Umbilical cord (tissue), 2 donors: ENCODE results near the gene NDOR1. TPM values are rescaled to one million over a fixed set of nuclear protein-coding genes. Genes with fewer than 3 reads are reported as not detected.
A peak's percentile ranks its signal among the peaks of the same experiment; 100 is the strongest.

Source experiments
- DNase-seq: peaks from one replicate; pipeline ENCODE4 v3.0.0-alpha.2; 2015; ENCODE audit warnings: low spot score
- total RNA-seq: library from RNA; depleted of rRNA; stranded (reverse); fragments of >200 nt; gene quantifications from one replicate; pipeline ENCODE4 v1.2.3, GENCODE V29; 2014; ENCODE audit warnings: low replicate concordance; ENCODE audit not compliant: insufficient read depth

The NDOR1 gene
- total RNA-seq, 1 donor from 2014 or later, result 0.72 TPM

DNA sequence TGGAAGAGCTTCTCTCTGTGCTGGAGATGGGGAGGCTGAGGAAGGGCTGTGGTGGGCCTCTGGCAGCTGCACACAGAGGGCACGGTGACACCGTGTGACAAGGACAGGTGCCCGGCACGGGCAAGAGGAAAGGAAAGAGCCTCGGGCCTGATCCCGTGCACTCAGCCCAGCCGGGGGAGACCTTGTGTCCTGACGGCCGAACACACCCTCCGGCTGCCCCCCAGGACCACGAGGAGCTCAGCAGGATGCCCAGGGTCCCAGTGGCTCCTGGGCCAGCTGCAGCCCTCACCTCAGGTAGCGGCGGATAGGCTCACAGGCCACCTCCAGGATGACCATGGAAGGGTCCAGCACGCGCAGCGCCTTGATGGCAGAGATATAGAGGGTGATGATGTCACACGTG, 22.7 kb upstream of the NDOR1 start:
- DNase-seq, result no peak

DNA sequence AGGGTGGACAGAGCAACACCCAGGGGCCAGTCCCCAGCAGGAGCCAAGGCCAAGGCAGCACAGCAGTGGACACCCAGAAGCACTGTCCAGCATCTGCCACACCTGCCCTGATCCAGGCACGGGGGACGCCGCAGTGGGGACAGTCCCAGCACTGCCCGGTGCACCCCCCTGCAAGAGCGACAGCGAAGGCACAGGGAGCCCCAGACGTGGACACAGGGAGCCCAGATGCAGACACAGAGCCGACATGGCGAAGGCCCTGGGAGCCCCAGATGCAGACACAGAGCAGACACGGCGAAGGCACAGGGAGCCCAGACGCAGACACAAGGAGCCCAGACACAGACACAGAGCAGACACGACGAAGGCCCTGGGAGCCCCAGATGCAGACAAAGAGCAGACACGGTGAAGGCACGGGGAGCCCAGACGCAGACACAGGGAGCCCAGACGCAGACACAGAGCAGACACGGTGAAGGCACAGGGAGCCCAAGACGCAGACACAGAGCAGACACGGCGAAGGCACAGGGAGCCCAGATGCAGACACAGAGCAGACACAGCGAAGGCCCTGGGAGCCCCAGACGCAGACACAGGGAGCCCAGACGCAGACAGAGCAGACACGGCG, 21.4 kb upstream of the NDOR1 start:
- no peak for DNase-seq

DNA sequence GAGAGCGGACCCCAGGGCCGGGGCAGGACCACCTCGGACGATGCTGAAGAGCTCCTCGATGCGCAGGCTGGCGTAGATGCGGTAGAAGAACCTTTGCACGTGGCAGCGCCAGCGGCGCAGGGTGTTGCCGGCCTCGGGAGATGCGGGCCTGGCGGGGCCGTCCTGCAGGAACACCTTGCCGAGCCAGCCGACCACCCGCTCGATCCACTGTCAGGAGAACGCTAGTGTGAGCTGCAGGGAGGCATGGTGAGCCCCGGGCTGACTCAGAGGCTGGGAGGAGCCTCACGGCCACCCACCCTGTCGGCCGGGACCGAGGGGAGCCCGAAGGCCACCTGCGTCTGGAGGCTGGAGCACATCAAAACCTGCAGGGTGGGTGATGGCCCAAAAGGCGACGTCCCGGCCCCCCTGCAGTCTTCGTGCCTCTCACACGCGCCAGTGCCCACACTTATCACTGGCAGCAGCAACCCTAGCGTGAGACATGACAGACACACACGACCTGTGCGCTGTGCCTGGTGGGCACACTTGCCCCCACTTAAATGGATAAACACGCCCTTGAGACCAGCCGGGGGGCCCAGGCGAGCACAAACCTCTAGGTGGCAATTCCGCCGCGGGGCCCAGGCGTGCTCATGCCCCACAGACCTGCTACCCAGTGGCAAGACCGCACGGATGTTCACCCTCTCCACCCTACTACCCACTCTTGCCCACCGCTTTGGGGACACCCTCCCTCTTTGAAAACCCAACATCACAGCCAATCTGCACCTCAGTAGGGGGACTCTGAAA, 20.4 kb upstream of the NDOR1 start:
- DNase-seq, result no peak

DNA sequence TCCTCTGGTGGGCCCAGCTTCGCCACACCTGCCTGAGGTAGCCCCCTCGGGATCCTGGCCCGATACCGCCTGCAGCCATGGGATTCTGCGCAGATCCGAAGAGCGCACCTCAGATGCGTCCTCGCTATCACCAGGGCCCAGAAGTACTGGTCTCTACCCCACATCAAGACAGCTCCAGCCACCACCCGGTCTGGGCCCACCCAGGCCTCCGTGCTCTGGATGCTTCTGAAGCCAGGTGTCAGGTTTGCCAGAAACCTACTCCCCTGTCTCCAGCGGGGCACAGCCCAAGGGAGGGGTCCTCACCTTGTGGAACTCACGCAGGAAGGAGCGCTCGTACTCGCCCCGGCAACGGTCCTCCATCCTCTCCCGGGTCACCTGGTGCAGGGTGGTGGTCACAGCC, 19.6 kb upstream of the NDOR1 start:
- no peak for DNase-seq

DNA sequence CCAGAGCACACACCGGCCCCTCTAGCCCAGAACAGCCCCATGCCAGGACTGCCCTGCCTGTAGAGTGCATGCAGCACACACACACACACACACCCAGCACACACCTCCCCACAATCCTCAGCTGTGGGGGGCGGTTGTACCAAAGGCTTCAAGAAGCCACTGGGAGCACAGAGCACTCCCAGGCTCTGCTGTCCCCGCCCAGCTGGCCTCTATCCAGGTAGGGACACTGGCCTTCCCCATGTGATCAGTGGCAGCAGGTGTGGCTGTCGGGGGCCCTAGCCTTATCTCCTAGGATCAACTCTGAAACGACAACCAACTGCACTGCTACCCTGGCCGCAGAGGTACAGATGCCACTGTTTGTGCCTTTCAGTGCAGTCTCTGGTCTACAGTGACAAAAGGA, 19.1 kb upstream of the NDOR1 start:
- DNase-seq, result no peak

DNA sequence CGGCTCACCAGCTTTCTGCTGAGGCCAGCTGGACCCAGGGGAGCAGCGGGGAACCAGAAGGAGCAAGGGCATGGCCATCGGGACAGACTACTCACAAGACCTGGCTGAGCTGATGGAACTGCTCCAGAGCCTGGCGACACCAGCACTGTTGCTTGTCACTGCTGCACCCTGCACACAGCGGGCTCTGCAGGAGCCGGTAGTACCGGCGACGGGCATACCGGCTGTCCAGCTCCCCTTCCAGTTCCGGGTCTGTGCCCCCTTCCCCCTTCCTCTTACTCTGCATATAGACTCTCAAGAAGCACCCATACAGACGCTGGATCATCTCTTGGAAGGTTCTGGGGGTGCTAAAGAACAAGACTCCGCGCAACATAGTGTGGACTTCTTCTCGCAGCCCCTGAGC, 18.1 kb upstream of the NDOR1 start:
- no peak for DNase-seq

DNA sequence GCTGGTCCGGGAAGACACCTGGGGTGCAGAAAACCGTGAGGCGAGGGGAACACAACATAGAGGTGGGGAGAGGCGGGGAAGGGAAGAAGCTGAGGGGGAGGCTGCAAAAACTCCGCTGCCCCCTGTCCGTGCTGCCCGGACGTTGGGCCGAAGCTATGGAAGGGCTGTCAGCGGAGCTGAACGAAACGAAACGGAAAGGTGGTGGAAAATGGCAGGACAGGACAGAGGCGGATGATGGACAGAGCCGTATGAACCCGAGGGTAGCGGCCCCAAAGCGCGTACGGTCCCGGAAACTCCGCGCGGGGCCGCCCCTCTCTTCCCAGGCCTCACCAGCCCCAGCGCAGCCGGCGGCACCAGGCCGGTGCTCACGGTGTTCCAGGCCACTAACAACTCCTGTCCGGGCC, 17.4 kb upstream of the NDOR1 start:
- no peak for DNase-seq

DNA sequence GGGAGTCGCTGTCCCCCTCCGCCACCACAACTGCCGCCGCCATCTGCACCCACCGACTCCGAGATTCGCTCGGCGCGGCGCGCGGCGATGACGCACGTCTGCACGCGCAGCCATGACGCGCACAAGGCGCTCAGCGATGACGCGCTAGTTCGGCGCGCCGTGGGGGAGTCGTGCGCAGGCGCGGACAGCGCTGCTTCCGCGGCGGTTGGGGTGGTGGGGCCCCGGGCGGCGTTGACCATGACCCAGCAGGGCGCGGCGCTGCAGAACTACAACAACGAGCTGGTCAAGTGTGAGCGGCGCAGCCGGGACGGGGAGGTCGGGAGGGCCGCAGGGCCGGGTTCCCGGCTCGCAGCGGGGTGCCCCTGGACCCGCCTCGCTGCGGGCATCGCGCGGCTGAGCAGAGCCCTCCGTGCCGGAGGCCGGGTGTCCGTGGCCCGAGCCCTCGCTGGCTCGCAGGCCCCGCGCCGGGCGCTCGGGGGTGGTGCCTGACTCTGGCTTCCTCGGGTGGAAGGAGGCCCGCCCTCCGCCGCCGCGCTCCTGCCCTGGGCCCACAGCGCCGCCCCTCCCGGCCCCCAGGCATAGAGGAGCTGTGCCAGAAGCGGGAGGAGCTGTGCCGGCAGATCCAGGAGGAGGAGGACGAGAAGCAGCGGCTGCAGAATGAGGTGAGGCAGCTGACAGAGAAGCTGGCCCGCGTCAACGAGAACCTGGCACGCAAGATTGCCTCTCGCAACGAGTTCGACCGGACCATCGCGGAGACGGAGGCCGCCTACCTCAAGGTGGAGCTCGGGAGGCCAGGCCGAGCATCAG, 16.8 kb upstream of the NDOR1 start, which contains the start of the genes ANAPC2 and SSNA1:
Gene ANAPC2, minus strand, starts transcription at position 71 of the 807 bp plus-strand sequence. Its CDS starts 28 bp downstream, at position 43.
Gene SSNA1, plus strand, starts transcription at position 187 of the 807 bp plus-strand sequence. Its CDS starts 51 bp downstream, at position 238.
- DNase-seq, result peak; percentile 96

DNA sequence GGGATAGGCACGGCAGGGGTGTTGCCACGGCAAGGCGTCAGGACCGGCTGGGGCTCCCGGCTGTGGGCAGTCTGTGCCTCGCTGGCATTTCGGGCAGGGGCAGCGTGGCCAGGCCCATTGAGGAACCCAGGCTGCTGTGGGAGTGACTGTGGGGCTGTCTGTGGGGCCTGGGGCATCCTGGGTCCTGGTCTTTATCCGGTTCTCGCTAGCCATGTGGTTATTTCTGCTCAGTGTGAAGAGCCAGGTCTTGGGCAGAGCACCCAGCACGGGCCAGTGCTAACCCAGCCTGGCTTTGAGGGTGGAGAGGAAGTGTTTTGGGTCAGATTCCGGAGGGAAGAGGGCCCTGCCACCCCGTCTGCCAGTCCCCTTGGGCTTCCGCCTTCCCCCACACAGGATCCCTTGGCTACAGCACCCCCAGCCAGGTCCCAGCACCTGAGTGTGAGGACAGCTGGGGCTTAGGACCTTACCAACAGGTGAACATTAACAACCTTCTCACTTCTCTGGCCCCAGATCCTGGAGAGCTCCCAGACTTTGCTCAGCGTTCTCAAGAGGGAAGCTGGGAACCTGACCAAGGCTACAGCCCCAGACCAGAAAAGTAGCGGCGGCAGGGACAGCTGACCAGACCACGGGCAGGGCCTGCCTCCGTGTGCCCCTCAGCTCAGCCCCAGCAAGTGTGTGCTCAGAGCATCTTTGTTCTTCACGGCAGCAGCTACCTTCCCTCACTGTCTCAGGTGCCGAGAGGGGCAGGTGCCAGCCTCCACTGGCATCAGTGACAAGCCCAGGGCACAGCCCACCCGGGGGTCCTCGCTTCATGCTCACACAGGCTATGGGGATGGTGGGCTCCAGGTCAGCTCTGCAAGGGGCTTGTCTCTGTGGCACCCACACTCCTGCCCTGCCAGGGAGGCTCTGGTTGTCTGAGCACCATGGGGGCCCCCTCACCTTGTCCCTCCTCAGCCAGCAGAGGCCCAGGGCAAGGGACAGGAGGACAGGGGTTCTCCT, 15.9 kb upstream of the NDOR1 start:
- DNase-seq, result no peak

DNA sequence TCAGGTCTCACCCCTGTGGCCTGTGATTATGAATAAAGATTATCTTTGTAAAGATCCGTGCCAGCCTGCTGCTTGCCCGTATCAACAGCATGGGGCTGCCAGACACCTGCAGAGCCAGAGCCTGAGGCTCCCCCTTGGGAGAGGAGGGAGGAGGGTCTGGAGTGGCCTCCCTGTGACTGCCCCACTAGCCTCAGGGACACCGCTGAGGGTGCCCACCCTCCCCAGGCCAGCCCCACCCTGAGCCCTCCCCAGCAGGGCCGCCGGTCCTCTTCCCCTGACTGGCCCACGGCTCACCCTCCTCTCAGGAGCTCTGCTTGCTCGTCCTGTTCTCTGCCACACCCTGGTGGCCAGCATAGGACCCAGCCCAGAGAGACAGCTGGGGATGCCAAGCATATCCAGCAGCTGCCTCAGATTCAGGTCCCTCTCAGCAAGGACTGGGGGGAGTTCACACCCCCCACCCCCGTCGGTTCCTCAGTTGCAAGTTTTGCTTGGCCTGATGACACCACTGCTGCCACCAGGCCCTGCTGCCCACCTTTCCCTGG, 15.1 kb upstream of the NDOR1 start:
- no peak for DNase-seq

DNA sequence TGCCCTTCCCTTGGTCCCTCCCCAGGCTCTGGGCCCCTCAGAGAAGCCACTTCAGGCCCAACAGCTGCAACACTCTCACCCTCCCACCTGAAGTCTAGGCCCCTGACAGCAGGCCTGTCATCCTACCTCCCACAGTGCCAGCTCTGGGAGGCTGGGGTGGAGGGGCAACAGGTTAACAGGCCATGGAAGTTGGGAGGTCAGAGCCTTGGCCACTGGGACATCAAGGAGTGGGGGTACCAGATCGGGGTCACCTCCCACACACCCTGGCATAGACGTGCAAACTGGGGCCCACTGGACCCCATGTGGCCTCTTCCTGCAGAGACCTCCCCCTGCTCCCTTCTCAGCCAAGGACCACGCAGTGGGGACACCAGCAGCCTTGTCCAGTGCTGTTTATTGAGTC, 14.3 kb upstream of the NDOR1 start:
- DNase-seq, result no peak

DNA sequence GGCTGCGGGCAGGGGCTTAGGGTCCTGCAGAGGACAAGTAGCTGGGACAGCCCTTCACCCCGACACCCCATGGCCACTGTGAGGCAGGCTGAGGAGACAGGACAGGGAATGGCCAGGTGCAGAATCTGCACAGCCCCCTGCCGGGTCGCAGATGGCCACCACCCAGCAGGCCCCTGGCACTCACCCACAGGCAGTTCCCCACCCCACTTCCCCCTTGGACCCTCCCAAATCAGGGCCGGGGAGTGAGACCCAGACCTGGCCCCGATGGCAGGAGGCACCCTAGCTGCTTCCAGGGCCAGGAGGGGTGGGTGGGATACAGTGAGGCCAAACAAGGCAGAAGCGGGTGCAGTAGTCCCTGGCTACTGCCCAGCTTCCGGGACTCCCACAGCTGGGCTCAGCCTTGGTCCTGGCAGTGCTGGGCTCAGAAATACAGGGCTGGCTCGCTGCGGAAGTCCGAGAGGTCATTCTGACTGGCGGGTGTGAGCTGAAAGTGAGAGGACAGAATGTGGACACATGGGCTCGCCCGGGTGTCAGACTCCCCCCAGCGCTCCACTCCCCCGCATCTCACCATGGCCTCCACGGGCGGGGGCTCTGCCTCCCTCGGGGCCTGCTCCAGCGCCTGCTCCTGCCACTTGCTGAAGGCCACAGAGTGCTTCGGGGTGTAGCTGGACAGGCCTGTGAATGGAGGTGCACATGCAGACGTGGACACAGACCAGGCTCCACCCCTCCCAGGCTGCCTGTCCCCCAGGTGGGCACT, 13.6 kb upstream of the NDOR1 start:
- no peak for DNase-seq

DNA sequence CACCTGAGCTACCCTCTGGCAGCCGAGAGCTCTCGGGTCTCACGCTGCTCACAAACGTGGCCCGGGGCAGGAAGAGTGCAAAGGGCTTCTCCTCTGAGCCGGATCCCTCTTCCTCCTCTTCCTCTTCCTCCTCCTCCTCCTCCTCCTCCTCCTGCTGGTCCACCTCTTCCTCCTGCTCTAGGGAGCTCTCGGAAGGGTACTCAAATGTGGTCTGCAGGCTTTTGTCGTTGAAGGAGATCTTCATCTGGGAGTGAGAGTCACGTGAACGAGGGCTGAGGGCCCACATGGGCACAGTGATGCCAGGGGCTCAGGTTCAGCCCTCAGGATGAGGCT, 13.1 kb upstream of the NDOR1 start:
- DNase-seq, result no peak

DNA sequence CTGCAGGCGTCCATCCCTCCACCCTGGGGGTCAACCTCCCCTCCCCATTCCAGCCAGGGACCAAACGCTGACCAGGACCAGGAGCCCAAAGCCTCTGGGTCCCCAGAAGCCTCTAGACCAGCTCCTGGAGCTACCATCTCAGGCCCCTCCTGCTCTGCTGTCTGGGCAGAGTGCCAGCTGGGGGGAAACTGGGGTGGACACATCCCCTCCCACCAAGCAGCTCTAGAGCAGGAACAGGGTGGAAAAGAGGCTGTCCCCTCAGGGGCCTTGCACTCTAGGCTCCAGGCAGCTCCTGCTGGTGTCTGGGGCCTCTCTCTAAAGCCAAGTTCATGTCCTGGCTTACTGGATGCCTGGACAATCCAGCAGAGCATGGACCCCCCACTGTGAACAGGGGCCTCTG, 12.6 kb upstream of the NDOR1 start:
- no peak for DNase-seq

DNA sequence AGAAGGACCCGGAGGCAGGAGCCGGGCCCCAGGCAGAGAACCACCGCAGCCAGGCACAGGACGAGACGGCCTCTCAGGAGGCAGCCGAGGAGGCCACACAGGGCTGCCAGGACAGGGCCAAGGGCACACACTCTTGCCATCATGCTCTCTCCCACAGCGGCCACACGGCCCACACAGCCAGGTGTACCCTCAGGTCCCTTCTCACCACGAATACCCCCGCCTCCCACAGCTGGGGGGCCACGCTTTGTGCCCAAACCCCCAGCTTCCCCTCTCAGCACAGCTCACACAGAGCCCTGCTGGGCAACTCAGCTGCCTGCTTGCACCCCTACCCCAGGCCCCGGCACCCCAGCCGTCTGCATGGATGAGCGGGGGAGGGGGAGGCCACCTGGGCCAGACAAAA, 11.7 kb upstream of the NDOR1 start:
- no peak for DNase-seq

DNA sequence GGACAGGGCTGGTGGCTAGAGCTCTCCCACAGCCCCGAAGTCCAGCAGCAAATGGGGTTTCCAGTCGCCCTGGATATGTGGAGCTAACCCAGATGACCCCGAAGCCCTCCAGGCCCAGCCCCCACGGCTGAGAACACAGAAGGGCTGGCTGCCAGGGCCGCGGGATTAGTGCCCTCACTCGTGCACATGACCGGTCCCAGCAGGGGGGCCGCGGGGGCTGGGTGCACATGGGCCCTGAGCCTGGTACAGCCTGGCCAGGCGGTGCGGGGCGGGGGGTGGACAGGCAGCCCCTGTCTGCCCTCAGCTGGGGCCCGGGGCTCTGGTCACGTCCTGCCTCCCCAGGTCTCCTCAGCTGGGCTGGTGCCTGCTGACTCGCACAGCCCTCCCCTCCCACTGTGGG, 11.1 kb upstream of the NDOR1 start:
- no peak for DNase-seq

DNA sequence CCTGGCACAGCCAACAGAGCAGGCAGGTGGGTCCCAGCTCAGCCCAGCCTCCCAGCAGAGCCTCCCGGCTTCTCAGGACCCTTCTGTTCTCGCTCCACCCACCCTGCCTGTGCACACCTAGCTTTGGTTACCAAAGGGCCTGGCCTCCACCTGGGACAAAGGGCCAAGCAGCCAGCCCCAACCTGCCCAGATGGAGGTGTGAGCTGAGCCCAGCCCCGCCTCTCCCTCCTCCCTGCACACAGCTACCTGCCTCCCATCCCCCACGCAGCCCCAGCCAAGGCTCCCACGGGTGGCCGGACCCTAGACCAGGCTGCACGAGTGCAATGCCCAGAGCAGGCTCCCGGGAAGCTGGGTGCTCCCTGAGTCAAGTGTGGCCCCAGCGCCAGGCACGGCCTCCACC, 10.6 kb upstream of the NDOR1 start:
- DNase-seq, result no peak

DNA sequence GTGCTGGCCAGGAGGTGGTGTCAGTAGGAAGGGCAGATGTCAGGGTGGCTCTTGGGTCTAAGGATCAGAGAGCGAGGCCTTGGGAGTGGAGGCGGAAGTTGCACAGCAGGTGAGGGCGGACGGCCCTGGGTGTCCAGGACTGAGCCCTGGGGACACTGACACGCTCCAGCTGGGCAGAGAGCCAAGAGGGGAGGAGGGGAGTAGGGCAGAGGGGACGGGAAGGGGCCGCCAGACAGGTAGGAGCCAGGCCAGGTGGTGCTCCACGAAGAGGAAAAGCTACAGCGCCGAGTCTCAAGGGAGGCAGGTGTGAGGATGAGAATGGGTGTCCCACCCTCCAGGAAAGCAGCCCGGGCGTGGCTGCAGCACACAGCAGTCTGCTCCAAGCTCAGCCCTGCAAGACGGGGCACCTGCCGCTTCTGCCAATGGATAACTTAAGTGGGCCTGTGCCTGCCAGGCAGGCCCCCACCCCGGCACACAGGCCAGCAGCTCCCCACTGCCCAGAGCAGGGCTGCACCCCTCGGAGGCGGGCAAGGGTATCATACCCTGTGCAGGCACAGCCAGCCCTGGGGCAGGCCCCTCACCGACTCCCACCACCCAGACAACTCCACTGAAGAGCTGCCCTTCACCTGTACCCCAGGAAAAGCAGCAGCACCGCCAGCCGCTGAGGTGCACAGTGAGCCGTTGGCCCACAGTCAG, 9.8 kb upstream of the NDOR1 start:
- peak; percentile 19 for DNase-seq

DNA sequence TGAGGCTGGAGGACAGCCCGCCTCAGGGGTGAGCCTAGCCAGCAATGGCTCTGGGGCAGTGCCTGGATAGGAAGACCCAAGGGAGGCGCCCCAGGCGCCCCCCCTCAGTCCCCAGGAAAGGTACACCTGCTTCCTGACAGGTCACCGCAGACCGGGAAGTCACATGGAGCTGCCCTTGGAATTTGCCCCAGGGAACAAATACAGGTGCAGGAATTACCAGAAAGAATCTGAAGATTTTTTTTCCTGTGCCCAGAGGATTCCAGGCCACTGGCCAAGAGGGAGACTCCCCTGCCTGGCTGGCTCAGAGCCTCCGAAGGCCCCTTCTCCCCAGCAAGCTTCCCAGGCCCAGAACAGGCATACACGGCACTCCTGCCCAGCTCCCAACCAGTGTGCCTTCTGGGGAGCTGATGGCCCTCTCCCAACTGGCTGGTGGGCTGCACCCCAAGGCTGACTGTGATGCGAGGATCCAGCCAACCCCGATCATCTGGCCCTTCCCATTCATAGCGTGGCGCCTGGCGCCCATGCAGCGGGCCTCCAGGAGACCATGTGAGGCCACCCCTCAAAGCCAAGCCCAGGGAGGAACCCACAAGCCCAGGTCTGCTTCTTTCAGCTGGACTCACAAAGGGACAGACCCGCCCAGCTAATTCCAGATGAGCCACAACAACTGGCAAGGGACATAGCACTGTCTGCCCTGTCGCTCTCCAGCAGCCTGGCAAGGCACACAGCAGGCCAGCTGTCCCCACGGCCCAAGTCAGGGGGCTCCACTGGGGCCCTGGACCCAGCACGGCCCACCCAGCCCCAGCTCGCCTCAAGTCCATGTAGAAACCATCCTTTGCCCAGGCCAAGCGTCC, 7.2 kb upstream of the NDOR1 start:
- no peak for DNase-seq
